ENCODE measurements around the gene CD247. TPM values are rescaled to one million over a fixed set of nuclear protein-coding genes. Genes with fewer than 3 reads are reported as not detected.

CD247 gene
- total and polyA plus RNA-seq, 10 of the 15 experiments (the other 5 are each of a cell fraction or from before 2014, with no cell fraction given) = 0.10 to 0.77 (median 0.30) TPM

DNA sequence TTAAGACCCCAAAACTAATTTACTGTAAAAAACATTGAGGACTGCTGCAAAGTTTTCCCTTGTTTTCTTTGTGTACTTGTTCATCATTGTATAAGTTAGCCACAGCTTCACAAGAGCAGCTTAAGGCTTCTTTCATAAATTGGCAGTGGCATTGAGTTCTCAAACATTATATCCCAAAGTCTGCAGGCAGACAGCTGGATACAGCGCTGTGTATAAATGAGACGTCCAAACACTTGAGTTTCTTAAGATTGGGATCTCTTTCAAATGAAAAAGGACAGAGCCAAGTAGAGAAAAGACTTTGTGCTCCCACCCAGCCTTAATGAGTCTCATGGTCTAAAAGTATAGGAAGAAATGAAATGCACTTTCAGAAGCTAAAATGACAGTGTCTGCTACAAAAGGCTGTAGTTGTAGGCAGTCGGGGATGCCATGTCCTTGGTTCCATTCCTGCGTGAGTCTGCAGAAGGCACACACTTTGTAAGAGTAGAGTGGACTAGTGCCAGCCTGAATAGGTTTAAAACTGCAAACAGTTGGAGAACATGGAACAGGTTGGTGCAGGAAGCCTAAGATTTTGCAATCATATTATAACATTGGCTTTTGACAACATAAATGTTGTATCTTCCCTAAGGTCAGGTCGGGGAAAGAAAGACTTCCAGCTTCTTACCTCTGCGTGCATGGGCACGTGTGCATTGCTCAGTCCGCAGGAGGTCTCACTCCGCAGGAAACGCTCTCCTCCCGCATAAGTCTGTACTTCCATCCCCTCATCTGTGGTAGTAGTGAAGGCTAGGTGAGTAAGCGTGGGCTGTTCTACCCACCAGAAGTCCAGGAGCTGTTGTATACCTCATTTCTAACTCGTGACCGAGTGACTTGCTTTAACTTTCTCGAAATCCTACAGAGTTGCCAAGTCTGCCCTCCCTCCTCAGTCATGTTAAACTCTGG is 94.4 kb downstream of the CD247 start:
- CTCF ChIA-PET = interaction anchor here (1.0 to 1.3 kb wide), 2 partner anchors 109 to 117 kb away, joined by 3 to 4 read pairs; no protein-coding TSS in a partner anchor
- in situ Hi-C loops (cut with MboI) = no loop called here
- 95% methylated on average over 15 of the region's 15 CpGs for WGBS (ENCODE audit: insufficient coverage, insufficient replicate concordance, low lambda C conversion rate, missing lambda C conversion rate)

More for the DNA sequence above, 94.4 kb downstream of the CD247 start:
- Histone ChIP-seq H3K9ac (ENCODE audit: control insufficient read depth, insufficient read depth, low read length) (no peak overlapping the region), H2AFZ (ENCODE audit: control insufficient read depth, low read depth, low read length) (no peak overlapping the region), H3K4me3 (no peak overlapping the region), H3K4me1 (ENCODE audit: control insufficient read depth, insufficient read depth, low read length) (no peaks in the 10 kb centered on the region), H3K27me3 (replicated peaks in 1 of 2; ENCODE audit: control insufficient read depth in 2 of 2, insufficient read depth in 2 of 2, low read length in 1 of 2) (no peaks in the 10 kb centered on the region), H3K36me3 (ENCODE audit: control insufficient read depth in 2 of 2, insufficient read depth in 2 of 2, low read length in 1 of 2) (peaks cover 0 to 5% of the 10 kb centered on the region in 2 experiments; a peak in 3 of 4 replicates), H3K79me2 (ENCODE audit: control insufficient read depth, insufficient read depth, low read length) (no peaks in the 10 kb centered on the region), H4K20me1 (ENCODE audit: control insufficient read depth, insufficient read depth) (no peaks in the 10 kb centered on the region), H3K9me3 (replicated peaks; ENCODE audit: control insufficient read depth, insufficient read depth, low read length) (no peaks in the 10 kb centered on the region), H3K4me2 (ENCODE audit: control insufficient read depth, insufficient read depth) (no peak overlapping the region), H3K27ac (ENCODE audit: control insufficient read depth, insufficient read depth) (no peak overlapping the region)
- TF ChIP-seq, protein P1, sequence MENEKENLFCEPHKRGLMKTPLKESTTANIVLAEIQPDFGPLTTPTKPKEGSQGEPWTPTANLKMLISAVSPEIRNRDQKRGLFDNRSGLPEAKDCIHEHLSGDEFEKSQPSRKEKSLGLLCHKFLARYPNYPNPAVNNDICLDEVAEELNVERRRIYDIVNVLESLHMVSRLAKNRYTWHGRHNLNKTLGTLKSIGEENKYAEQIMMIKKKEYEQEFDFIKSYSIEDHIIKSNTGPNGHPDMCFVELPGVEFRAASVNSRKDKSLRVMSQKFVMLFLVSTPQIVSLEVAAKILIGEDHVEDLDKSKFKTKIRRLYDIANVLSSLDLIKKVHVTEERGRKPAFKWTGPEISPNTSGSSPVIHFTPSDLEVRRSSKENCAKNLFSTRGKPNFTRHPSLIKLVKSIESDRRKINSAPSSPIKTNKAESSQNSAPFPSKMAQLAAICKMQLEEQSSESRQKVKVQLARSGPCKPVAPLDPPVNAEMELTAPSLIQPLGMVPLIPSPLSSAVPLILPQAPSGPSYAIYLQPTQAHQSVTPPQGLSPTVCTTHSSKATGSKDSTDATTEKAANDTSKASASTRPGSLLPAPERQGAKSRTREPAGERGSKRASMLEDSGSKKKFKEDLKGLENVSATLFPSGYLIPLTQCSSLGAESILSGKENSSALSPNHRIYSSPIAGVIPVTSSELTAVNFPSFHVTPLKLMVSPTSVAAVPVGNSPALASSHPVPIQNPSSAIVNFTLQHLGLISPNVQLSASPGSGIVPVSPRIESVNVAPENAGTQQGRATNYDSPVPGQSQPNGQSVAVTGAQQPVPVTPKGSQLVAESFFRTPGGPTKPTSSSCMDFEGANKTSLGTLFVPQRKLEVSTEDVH (IDR thresholded peaks at IDR 0.05; ENCODE audit: low read depth, partially characterized antibody) = no peak
- TF ChIP-seq NFYB (IDR thresholded peaks at IDR 0.05; ENCODE audit: insufficient read depth, low read depth, low read length) (no peak), CEBPB (IDR thresholded peaks at IDR 0.05; ENCODE audit: borderline replicate concordance in 1 of 2, low read depth in 2 of 2, low read length in 2 of 2) (no peak), NR2C2 (IDR thresholded peaks at IDR 0.05; ENCODE audit: borderline replicate concordance, control insufficient read depth, insufficient read length, low read depth) (no peak), ATF7 (IDR thresholded peaks at IDR 0.05; ENCODE audit: low read depth) (no peak), POLR2AphosphoS2 (IDR thresholded peaks at IDR 0.05; ENCODE audit: low read depth, low read length) (no peak), ESRRA (IDR thresholded peaks at IDR 0.05; ENCODE audit: low read length) (no peak)
- TF ChIP-seq, protein P2, sequence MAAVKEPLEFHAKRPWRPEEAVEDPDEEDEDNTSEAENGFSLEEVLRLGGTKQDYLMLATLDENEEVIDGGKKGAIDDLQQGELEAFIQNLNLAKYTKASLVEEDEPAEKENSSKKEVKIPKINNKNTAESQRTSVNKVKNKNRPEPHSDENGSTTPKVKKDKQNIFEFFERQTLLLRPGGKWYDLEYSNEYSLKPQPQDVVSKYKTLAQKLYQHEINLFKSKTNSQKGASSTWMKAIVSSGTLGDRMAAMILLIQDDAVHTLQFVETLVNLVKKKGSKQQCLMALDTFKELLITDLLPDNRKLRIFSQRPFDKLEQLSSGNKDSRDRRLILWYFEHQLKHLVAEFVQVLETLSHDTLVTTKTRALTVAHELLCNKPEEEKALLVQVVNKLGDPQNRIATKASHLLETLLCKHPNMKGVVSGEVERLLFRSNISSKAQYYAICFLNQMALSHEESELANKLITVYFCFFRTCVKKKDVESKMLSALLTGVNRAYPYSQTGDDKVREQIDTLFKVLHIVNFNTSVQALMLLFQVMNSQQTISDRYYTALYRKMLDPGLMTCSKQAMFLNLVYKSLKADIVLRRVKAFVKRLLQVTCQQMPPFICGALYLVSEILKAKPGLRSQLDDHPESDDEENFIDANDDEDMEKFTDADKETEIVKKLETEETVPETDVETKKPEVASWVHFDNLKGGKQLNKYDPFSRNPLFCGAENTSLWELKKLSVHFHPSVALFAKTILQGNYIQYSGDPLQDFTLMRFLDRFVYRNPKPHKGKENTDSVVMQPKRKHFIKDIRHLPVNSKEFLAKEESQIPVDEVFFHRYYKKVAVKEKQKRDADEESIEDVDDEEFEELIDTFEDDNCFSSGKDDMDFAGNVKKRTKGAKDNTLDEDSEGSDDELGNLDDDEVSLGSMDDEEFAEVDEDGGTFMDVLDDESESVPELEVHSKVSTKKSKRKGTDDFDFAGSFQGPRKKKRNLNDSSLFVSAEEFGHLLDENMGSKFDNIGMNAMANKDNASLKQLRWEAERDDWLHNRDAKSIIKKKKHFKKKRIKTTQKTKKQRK (IDR thresholded peaks at IDR 0.05; ENCODE audit: low read depth, low read length) = no peak
- ChIA-PET SMC1A (ENCODE audit: uncharacterized antibody, unreplicated experiment) (no interaction called here), POLR2A (no interaction called here), RAD21 (ENCODE audit: unreplicated experiment) (no interaction called here)
- intact Hi-C loops (cut with micrococcal nuclease; ENCODE audit: unreplicated experiment) = no loop called here
- no peak for ATAC-seq
- no peak for FAIRE-seq
- BruUV-seq (replicated peaks) = no TSS peak
- DNase-seq (ENCODE audit: low read depth, low spot score) = no peak
